ENCODE measurements around the gene OOSP4A.

DNA sequence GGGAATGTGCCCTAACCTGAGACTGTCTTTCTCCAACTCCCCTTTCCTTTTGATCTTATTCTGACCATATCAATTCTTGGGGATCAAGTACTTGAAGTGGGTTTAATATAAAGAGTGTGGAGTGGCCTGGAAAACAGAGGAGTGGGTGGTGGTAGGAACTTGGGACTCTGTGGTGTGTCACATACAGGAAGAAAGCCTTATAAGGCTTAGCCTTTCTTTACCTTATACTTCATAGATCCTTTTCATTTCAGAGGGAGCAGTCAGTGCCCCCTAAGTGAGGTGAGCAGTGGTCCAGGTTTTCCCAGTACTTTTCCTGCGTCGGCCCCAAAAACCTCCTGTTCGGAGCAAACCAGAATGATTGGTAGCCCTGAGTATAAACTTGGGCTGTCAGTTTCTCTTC lies 25.1 kb upstream of the OOSP4A start:
- no peak for TF ChIP-seq TP53 (CRISPR knock-in tag; IDR thresholded peaks at IDR 0.05)
- TF ChIP-seq KDM1A (IDR thresholded peaks at IDR 0.05; ENCODE audit: low read depth): no peak
- no peak for TF ChIP-seq JUN (IDR thresholded peaks at IDR 0.05)
- TF ChIP-seq, protein P1, sequence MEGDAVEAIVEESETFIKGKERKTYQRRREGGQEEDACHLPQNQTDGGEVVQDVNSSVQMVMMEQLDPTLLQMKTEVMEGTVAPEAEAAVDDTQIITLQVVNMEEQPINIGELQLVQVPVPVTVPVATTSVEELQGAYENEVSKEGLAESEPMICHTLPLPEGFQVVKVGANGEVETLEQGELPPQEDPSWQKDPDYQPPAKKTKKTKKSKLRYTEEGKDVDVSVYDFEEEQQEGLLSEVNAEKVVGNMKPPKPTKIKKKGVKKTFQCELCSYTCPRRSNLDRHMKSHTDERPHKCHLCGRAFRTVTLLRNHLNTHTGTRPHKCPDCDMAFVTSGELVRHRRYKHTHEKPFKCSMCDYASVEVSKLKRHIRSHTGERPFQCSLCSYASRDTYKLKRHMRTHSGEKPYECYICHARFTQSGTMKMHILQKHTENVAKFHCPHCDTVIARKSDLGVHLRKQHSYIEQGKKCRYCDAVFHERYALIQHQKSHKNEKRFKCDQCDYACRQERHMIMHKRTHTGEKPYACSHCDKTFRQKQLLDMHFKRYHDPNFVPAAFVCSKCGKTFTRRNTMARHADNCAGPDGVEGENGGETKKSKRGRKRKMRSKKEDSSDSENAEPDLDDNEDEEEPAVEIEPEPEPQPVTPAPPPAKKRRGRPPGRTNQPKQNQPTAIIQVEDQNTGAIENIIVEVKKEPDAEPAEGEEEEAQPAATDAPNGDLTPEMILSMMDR (IDR thresholded peaks at IDR 0.05): no peak
- no peak for TF ChIP-seq USF2 (IDR thresholded peaks at IDR 0.05)
- no peak for TF ChIP-seq ZFP36 (IDR thresholded peaks at IDR 0.05; ENCODE audit: borderline replicate concordance, partially characterized antibody)
- TF ChIP-seq FOSL2 (IDR thresholded peaks at IDR 0.05): no peak
- no peak for TF ChIP-seq FOSL2 (CRISPR knock-in tag; IDR thresholded peaks at IDR 0.05)
- TF ChIP-seq CEBPB (IDR thresholded peaks at IDR 0.05): no peak
- no peak for TF ChIP-seq MAZ (IDR thresholded peaks at IDR 0.05; ENCODE audit: borderline replicate concordance, low read depth, low read length)
- TF ChIP-seq MAX (IDR thresholded peaks at IDR 0.05): no peak
- TF ChIP-seq NR3C1 (IDR thresholded peaks at IDR 0.05): no peak
- no peak for TF ChIP-seq EP300 (IDR thresholded peaks at IDR 0.05)
- TF ChIP-seq POLR2A (IDR thresholded peaks at IDR 0.05; ENCODE audit: low read length): no peak
- TF ChIP-seq SMC3 (IDR thresholded peaks at IDR 0.05): no peak

All from A549 (cell line).